MM.1S (cell line): ENCODE measurements around the gene RBM47.

Experiments
- DNase-seq: peaks from one replicate; pipeline ENCODE4 v3.0.0-alpha.2; 2015
- H2AFZ ChIP-seq: fragments of 300-600 bp; sonication (generic); 2 replicates; pipeline ENCODE4 v1.6.0; 2016; ENCODE audit warnings: antibody characterized with exemption, low read length
- H3F3A ChIP-seq: fragments of 300-600 bp; sonication (generic); 2 replicates; pipeline ENCODE4 v1.6.1; 2016; ENCODE audit warnings: mild to moderate bottlenecking, antibody characterized with exemption, low read length, moderate library complexity, mixed read lengths; ENCODE audit not compliant: insufficient read depth
- H3K27ac ChIP-seq: fragments of 300-600 bp; sonication (generic); 2 replicates; pipeline ENCODE4 v1.5.1; 2016; ENCODE audit warnings: mild to moderate bottlenecking, low read length
- H3K27me3 ChIP-seq: fragments of 300-600 bp; sonication (generic); replicated peaks from 2 replicates; pipeline ENCODE4 v1.6.0; 2016; ENCODE audit warnings: low read length; ENCODE audit not compliant: insufficient read depth
- H3K36me3 ChIP-seq: fragments of 300-600 bp; sonication (generic); replicated peaks from 2 replicates; pipeline ENCODE4 v1.6.1; 2016; ENCODE audit warnings: mild to moderate bottlenecking, low read length, mixed read lengths; ENCODE audit not compliant: insufficient read depth
- H3K4me1 ChIP-seq: fragments of 300-600 bp; sonication (generic); 2 replicates; pipeline ENCODE4 v1.6.1; 2016; ENCODE audit warnings: low read length, mixed read lengths
- H3K4me2 ChIP-seq: fragments of 300-600 bp; sonication (generic); 2 replicates; pipeline ENCODE4 v1.6.0; 2016; ENCODE audit warnings: low read depth, low read length
- H3K4me3 ChIP-seq: fragments of 300-600 bp; sonication (generic); 2 replicates; pipeline ENCODE4 v1.5.1; 2016; ENCODE audit warnings: low read length, mixed read lengths
- H3K79me2 ChIP-seq: fragments of 300-600 bp; sonication (generic); 2 replicates; pipeline ENCODE4 v1.6.1; 2016; ENCODE audit warnings: mixed run types, low read length, mixed read lengths
- H3K9ac ChIP-seq: fragments of 300-600 bp; sonication (generic); 2 replicates; pipeline ENCODE4 v1.6.1; 2016; ENCODE audit warnings: low read length, mixed read lengths
- H3K9me2 ChIP-seq: fragments of 300-600 bp; sonication (generic); replicated peaks from 2 replicates; pipeline ENCODE4 v1.6.1; 2016; ENCODE audit warnings: mild to moderate bottlenecking, low read length, mixed read lengths; ENCODE audit not compliant: insufficient read depth
- H3K9me3 ChIP-seq: fragments of 300-600 bp; sonication (generic); replicated peaks from 2 replicates; pipeline ENCODE4 v1.6.1; 2016; ENCODE audit warnings: mild to moderate bottlenecking, low read length, mixed read lengths; ENCODE audit not compliant: insufficient read depth
- H4K20me1 ChIP-seq: fragments of 300-600 bp; sonication (generic); 2 replicates; pipeline ENCODE4 v1.6.1; 2016; ENCODE audit warnings: mild to moderate bottlenecking, low read length, moderate library complexity, mixed read lengths; ENCODE audit not compliant: insufficient read depth
- EZH2 ChIP-seq: fragments of 300-600 bp; sonication (generic); optimal IDR thresholded peaks from 2 replicates; pipeline ENCODE3; 2017; ENCODE audit warnings: low read depth, mild to moderate bottlenecking, antibody characterized with exemption, low read length, mixed read lengths
- EZH2phosphoT487 ChIP-seq: fragments of 300-600 bp; sonication (generic); IDR thresholded peaks from 2 replicates; pipeline ENCODE4 v1.6.1; 2018; ENCODE audit warnings: antibody characterized with exemption, low read length
- TF ChIP-seq, protein P1 (sequence below): fragments of 300-600 bp; sonication (generic); IDR thresholded peaks from 2 replicates; pipeline ENCODE4 v1.5.1; 2016; ENCODE audit warnings: antibody characterized with exemption, low read length, mixed read lengths

RBM47 gene

GRCh38 chr4:40375095-40375494 is 254.6 kb downstream of the RBM47 start:
- Histone ChIP-seq H3K27me3 (no peaks in the 10 kb centered on the region), H3K79me2 (no peaks in the 10 kb centered on the region), H2AFZ (no peak overlapping the region), H3K9ac (no peak overlapping the region), H3F3A (no peaks in the 10 kb centered on the region), H3K4me1 (no peaks in the 10 kb centered on the region), H3K9me2 (no peaks in the 10 kb centered on the region), H3K4me2 (no peak overlapping the region), H3K27ac (no peak overlapping the region), H3K4me3 (no peak overlapping the region), H4K20me1 (no peaks in the 10 kb centered on the region), H3K9me3 (no peaks in the 10 kb centered on the region), H3K36me3 (no peaks in the 10 kb centered on the region)
- no peak for DNase-seq
- TF ChIP-seq, protein P1, sequence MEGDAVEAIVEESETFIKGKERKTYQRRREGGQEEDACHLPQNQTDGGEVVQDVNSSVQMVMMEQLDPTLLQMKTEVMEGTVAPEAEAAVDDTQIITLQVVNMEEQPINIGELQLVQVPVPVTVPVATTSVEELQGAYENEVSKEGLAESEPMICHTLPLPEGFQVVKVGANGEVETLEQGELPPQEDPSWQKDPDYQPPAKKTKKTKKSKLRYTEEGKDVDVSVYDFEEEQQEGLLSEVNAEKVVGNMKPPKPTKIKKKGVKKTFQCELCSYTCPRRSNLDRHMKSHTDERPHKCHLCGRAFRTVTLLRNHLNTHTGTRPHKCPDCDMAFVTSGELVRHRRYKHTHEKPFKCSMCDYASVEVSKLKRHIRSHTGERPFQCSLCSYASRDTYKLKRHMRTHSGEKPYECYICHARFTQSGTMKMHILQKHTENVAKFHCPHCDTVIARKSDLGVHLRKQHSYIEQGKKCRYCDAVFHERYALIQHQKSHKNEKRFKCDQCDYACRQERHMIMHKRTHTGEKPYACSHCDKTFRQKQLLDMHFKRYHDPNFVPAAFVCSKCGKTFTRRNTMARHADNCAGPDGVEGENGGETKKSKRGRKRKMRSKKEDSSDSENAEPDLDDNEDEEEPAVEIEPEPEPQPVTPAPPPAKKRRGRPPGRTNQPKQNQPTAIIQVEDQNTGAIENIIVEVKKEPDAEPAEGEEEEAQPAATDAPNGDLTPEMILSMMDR = no peak
- no peak for TF ChIP-seq EZH2
- TF ChIP-seq EZH2phosphoT487 = no peak

- no peaks in the 10 kb centered on the region for H3K9me3 ChIP-seq
- no peaks in the 10 kb centered on the region for H4K20me1 ChIP-seq
- H3K9ac ChIP-seq = no peak overlapping the region
- no peaks in the 10 kb centered on the region for H3F3A ChIP-seq
- H2AFZ ChIP-seq = no peak overlapping the region
- no peaks in the 10 kb centered on the region for H3K36me3 ChIP-seq
- no peak for DNase-seq
- no peaks in the 10 kb centered on the region for H3K4me1 ChIP-seq
- no peak overlapping the region for H3K27ac ChIP-seq
- no peak overlapping the region for H3K4me3 ChIP-seq
- TF ChIP-seq, protein P1 = no peak
- no peak for TF ChIP-seq EZH2phosphoT487
- TF ChIP-seq EZH2 = no peak
- no peaks in the 10 kb centered on the region for H3K79me2 ChIP-seq
- no peak overlapping the region for H3K4me2 ChIP-seq
- H3K27me3 ChIP-seq = no peaks in the 10 kb centered on the region
- H3K9me2 ChIP-seq = no peaks in the 10 kb centered on the region
Measured at GRCh38 chr4:40373636-40374035, 256.0 kb downstream of the RBM47 start.
